NB4 (cell line): ENCODE results near the gene IRF5.

ENCODE experiments used
- CTCF ChIP-seq: IDR thresholded peaks from one replicate; pipeline ENCODE4 v1.5.1; 2012; ENCODE audit warnings: low read depth, low read length
- MYC ChIP-seq: IDR thresholded peaks from 2 replicates; pipeline ENCODE4 v1.6.1; 2011; ENCODE audit warnings: low read depth, low read length
- POLR2A ChIP-seq: IDR thresholded peaks from 2 replicates; pipeline ENCODE4 v1.6.1; 2011; ENCODE audit warnings: mild to moderate bottlenecking; ENCODE audit not compliant: insufficient read length; ENCODE audit errors: extremely low read depth
- TF ChIP-seq, protein P1 (sequence below): IDR thresholded peaks from 2 replicates; pipeline ENCODE4 v1.6.1; 2011; ENCODE audit warnings: low read depth, low read length

- TF ChIP-seq CTCF (no peak), POLR2A (no peak), MYC (no peak)
- TF ChIP-seq, protein P1, sequence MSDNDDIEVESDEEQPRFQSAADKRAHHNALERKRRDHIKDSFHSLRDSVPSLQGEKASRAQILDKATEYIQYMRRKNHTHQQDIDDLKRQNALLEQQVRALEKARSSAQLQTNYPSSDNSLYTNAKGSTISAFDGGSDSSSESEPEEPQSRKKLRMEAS, result no peak
Measured at GRCh38 chr7:128912281-128912680, 25.4 kb upstream of the IRF5 start.
